Measurements from ENCODE around the gene KCNIP1.

DNA sequence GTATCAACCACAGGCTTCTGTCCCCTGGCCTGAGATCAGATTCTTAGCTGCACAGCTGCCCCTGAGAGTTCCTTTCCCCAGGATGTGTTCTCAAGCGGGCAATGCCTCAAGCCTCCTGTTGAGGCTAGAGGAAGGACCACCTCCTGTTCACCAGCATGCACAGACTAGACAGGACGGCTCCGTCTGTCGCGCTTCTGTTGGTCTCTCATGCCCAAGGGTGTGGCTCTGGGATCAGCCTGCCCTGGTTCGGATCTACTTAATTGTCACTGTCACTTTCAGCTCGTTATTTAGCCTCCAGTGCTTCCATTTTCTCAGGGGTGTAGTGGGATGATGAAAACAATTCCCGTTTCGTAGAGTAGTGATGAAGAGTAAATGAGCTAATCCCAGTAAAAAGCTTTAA is 103.1 kb downstream of the KCNIP1 start:
- TF ChIP-seq, protein P1, sequence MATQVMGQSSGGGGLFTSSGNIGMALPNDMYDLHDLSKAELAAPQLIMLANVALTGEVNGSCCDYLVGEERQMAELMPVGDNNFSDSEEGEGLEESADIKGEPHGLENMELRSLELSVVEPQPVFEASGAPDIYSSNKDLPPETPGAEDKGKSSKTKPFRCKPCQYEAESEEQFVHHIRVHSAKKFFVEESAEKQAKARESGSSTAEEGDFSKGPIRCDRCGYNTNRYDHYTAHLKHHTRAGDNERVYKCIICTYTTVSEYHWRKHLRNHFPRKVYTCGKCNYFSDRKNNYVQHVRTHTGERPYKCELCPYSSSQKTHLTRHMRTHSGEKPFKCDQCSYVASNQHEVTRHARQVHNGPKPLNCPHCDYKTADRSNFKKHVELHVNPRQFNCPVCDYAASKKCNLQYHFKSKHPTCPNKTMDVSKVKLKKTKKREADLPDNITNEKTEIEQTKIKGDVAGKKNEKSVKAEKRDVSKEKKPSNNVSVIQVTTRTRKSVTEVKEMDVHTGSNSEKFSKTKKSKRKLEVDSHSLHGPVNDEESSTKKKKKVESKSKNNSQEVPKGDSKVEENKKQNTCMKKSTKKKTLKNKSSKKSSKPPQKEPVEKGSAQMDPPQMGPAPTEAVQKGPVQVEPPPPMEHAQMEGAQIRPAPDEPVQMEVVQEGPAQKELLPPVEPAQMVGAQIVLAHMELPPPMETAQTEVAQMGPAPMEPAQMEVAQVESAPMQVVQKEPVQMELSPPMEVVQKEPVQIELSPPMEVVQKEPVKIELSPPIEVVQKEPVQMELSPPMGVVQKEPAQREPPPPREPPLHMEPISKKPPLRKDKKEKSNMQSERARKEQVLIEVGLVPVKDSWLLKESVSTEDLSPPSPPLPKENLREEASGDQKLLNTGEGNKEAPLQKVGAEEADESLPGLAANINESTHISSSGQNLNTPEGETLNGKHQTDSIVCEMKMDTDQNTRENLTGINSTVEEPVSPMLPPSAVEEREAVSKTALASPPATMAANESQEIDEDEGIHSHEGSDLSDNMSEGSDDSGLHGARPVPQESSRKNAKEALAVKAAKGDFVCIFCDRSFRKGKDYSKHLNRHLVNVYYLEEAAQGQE (IDR thresholded peaks at IDR 0.05; ENCODE audit: low read depth, low read length), result no peak
- TF ChIP-seq FOS (IDR thresholded peaks at IDR 0.05; ENCODE audit: borderline replicate concordance, extremely low read depth, insufficient read length), result no peak
- TF ChIP-seq EZH2 (IDR thresholded peaks at IDR 0.05; ENCODE audit: borderline replicate concordance, control insufficient read depth, low read depth, low read length), result no peak
- no peak for TF ChIP-seq POLR2A (IDR thresholded peaks at IDR 0.05; ENCODE audit: low read depth, low read length)
- TF ChIP-seq EP300 (IDR thresholded peaks at IDR 0.05; ENCODE audit: borderline replicate concordance in 1 of 2, control insufficient read depth in 1 of 2, low read depth in 2 of 2, low read length in 2 of 2), result no peak
- no peak for TF ChIP-seq KLF5 (IDR thresholded peaks at IDR 0.05; ENCODE audit: partially characterized antibody)
- TF ChIP-seq HCFC1 (IDR thresholded peaks at IDR 0.05; ENCODE audit: low read length), result no peak
- no peak for TF ChIP-seq SUZ12 (IDR thresholded peaks at IDR 0.05; ENCODE audit: unreplicated experiment)
- TF ChIP-seq RB1 (IDR thresholded peaks at IDR 0.05; ENCODE audit: borderline replicate concordance), result no peak
- TF ChIP-seq, protein P2, sequence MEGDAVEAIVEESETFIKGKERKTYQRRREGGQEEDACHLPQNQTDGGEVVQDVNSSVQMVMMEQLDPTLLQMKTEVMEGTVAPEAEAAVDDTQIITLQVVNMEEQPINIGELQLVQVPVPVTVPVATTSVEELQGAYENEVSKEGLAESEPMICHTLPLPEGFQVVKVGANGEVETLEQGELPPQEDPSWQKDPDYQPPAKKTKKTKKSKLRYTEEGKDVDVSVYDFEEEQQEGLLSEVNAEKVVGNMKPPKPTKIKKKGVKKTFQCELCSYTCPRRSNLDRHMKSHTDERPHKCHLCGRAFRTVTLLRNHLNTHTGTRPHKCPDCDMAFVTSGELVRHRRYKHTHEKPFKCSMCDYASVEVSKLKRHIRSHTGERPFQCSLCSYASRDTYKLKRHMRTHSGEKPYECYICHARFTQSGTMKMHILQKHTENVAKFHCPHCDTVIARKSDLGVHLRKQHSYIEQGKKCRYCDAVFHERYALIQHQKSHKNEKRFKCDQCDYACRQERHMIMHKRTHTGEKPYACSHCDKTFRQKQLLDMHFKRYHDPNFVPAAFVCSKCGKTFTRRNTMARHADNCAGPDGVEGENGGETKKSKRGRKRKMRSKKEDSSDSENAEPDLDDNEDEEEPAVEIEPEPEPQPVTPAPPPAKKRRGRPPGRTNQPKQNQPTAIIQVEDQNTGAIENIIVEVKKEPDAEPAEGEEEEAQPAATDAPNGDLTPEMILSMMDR (IDR thresholded peaks at IDR 0.05 in 2 of 3, conservative IDR thresholded peaks at IDR 0.05 in 1 of 3; ENCODE audit: control insufficient read depth in 2 of 3, extremely low read depth in 1 of 3, insufficient read depth in 1 of 3, low read depth in 3 of 3, low read length in 3 of 3), result no peak
- TF ChIP-seq GATAD2B (conservative IDR thresholded peaks at IDR 0.05; ENCODE audit: low read depth), result no peak
- no peak for TF ChIP-seq BRCA1 (IDR thresholded peaks at IDR 0.05; ENCODE audit: low read depth, low read length)
- no peak for TF ChIP-seq POLR2AphosphoS5 (IDR thresholded peaks at IDR 0.05; ENCODE audit: low read length)

Data from GM12878 (cell line).